GM18909 (cell line): Measurements from ENCODE around the gene ZBTB38.

Experiments
- ATAC-seq: cut with Tn5 transposase; IDR thresholded peaks from one replicate; pipeline ENCODE4 v1.9.1; 2021; ENCODE audit warnings: mild to moderate bottlenecking; ENCODE audit not compliant: unreplicated experiment, poor library complexity

ZBTB38 gene, protein sequence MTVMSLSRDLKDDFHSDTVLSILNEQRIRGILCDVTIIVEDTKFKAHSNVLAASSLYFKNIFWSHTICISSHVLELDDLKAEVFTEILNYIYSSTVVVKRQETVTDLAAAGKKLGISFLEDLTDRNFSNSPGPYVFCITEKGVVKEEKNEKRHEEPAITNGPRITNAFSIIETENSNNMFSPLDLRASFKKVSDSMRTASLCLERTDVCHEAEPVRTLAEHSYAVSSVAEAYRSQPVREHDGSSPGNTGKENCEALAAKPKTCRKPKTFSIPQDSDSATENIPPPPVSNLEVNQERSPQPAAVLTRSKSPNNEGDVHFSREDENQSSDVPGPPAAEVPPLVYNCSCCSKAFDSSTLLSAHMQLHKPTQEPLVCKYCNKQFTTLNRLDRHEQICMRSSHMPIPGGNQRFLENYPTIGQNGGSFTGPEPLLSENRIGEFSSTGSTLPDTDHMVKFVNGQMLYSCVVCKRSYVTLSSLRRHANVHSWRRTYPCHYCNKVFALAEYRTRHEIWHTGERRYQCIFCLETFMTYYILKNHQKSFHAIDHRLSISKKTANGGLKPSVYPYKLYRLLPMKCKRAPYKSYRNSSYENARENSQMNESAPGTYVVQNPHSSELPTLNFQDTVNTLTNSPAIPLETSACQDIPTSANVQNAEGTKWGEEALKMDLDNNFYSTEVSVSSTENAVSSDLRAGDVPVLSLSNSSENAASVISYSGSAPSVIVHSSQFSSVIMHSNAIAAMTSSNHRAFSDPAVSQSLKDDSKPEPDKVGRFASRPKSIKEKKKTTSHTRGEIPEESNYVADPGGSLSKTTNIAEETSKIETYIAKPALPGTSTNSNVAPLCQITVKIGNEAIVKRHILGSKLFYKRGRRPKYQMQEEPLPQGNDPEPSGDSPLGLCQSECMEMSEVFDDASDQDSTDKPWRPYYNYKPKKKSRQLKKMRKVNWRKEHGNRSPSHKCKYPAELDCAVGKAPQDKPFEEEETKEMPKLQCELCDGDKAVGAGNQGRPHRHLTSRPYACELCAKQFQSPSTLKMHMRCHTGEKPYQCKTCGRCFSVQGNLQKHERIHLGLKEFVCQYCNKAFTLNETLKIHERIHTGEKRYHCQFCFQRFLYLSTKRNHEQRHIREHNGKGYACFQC (N-terminal part only)

DNA sequence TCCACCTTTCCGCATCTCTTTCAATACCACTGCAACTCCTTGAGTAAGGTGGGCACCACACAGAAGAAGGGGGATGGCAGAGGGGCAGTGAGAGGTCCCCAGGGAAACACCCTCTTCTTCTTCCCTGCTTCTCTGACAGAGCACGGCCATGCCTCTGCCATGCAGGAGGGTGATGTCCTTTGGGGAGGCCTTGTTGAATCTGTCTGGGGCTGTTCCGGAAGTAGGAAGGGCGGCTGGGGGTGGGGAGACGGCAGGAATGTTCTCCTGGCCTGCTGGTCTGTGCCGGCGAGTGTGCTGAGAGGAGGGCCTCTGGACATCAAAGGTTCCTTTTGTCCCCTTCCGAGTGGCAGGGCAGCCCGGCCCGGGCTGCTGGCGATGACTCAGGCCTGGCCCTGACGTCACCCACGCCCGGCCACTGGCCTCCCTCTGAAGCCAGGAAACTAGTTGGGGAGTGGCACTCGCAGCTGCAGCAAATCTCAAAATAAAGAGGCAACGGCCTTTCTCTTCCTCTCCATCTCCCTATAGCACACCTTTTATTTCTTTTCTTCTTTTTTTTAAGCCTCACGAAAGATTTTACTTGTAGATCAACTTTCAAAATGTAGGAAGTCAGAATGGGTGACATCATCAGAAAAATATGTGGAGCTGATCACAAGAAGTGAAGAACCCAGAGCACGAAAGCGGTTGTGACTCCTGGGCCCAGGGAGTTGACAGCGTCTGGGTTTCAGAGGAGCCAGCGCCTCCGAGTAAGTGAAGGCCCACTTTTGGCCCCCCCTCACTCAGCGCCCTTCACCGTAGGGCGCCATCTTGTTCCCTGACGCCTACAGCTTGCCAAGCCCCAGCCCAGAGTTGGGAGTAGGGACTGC, at the start of gene ZBTB38:
Gene ZBTB38 (plus strand): TSS at position 443 of the 863 bp plus-strand sequence. CDS start 73,885 bp downstream, outside the sequence.
- ATAC-seq, result peak; percentile 28

DNA sequence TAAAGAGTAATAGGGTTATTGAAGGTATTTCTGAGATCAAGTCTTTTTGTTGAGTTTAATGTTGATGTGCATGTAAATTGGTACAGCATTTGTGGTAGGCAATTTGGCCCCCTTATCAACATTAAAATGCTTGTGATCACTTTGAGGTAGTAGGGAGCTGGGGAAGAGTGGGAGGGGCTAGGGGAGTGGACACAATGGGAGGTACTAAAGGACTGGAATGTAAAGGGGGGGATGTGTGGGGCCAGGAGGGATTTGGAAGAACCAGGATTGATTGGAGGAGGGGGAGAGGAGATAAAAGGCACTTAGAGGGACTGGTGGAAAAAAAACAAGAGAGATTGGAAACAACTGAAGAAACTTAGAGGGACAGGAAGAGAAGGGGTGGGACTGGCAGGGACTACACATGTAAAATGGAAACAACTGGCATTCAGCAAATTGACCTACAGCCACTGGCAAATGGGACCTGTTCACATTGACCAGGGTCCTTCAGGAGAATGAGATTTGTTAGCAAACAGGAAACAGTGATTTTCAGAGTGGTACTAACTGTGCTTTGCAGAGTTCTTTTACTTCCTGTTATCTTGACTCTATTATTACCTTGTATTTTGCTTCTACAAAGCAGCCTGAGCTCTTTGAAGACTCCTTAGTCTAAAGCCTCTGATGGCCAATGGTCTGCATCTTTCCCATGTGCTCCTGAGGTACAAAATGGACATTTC, 47.8 kb upstream of the ZBTB38 start:
- ATAC-seq, result no peak

DNA sequence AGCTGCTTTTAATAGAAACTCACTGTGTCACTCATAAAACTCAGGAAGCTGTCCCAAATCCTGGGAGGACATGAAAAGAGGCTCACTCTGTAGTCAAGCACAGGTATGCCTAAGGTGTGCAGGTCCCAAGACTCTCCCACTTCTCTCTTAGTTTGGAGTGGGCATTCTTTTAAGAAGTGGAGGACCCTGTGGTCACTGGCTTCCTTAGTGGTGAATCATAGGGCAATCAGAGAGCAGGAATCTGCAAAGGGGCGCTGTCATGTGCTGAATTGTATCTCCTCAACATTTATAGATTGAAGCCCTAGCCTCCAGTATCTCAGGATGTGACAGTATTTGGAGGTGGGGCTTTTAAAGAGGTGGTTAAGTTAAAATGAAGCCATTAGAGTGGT, 47.2 kb upstream of the ZBTB38 start:
- ATAC-seq, result no peak

DNA sequence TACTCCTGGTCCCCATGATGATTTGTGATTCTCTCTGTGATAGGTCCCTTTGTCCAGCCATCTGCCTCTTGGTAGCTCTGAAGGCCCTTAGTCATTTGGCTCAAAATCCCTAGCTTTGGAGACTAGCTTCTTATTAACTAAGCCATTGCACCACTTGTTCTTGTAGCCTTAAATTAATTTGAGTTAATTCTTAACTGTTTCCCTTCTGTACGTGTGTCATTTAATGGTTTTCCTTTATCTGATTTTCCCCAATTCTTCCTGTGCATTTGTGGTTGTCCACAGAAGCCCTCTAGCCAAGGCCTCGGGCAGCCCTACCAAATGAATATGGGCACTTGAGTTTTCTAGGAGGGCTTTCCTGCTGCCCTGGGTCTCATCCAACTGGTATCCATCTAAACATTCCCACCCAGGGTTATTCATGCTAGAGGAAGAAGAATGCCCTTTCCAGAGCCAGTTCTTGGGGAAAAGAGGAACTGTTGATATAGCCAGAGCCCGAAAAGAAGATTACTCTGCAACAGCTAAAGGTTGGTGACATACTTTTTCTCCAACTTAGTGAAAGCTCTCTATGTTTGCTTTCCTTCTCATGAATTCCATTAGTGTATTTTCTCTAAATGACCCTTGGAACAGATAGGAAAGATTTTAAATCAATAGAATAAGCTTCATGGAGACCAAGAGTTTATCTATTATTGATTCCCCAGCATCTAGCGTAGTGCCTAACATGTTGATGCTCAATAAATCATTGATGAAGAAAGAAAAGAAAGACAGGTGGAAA, 44.2 kb upstream of the ZBTB38 start:
- no peak for ATAC-seq

DNA sequence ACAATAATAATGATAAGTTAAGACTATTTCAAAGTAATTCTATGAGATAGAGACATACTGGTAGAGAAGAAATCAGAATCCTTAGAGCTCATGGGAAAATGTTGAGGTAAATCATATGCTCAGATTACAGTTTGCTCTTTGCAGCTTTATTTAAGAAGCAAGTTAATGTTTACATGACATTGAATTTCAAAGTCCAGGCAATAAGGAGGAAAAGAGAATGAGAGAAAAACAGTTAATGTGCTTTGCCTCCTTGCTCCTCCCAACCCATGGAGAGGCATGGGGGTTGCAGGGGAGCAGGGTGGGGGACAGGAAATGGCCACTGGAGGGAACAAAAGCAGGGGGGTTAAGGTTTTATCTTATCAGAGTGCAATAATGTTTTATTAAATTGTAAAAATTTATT, 42.2 kb upstream of the ZBTB38 start:
- no peak for ATAC-seq

DNA sequence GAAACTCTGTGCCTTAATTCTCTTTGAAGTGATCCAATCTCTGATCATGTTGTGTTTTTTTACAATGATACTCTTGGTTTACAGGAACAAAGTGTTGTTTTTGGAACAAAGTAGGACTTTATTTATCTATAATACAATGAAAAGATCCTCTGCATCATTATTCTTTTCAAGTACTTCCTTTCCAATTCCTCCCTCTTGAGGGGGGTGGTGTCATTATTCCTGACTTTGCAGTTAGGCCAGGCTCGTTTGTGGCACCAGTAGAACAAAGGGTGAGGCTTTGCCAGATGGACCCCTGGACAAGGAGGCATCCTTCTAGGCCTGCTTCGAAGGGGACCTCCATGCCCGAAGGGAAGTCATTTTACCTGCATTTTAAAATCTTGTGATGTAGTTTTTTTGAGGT, 41.7 kb upstream of the ZBTB38 start:
- ATAC-seq, result no peak

DNA sequence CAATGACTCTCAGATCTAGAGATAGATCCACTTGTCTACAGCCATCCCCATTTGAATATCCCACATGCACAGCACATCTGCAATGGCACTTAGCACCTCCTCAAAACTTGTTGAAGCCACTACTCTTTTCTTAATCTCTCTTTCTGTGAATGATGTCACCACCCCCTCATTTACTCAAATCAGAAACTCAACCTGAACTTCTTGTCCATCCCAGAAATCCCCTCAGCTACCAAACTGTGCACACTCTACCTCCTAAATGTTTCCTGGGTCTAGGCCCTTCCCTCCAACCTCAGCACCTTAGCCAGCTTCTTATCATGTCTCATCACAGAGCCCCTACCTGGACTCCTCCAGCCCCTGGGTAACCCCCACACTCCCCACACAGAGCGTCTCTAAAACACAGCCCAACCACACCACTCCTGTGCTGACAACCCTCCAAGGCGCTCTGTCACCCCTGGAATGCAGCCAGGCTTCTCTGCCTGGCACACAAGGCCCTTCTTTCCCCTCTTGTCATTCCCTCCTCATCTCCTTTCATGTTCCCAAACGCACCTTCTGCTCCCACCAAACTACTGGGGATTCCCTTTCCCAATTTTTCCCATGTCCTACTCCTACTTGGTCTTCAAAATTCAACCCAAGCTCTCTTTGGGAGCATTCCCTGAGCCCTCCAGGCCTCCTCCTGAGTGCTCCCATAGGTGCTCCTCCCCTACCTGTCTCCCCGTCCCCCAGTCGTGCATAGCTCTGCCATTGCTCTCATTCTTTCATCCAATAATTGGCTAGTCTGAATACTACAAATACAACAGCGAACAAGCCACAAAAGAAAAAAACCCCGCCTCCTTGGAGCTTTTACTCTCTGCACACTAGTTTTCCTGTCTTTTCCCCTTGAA, 39.8 kb upstream of the ZBTB38 start:
- ATAC-seq, result peak; percentile 43

DNA sequence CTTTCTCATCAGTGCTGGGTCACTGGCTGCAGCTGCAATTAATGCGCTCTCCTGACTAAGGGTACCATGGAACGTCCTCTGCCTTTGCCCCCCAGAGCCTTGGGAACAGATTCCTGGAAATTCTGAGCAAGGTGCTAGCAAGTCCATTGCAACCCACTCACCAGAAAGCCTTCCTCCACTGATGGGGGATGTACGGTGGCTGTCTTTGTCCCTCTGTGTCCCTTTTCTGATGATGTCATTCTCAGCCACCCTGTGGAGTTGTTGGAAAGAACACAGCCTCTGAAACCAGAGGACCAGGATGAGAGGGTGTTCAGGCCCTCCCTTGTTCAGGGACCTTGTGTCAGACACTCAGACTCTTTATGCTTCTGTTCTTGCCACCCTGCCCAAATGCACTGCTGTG, 38.1 kb upstream of the ZBTB38 start:
- no peak for ATAC-seq

DNA sequence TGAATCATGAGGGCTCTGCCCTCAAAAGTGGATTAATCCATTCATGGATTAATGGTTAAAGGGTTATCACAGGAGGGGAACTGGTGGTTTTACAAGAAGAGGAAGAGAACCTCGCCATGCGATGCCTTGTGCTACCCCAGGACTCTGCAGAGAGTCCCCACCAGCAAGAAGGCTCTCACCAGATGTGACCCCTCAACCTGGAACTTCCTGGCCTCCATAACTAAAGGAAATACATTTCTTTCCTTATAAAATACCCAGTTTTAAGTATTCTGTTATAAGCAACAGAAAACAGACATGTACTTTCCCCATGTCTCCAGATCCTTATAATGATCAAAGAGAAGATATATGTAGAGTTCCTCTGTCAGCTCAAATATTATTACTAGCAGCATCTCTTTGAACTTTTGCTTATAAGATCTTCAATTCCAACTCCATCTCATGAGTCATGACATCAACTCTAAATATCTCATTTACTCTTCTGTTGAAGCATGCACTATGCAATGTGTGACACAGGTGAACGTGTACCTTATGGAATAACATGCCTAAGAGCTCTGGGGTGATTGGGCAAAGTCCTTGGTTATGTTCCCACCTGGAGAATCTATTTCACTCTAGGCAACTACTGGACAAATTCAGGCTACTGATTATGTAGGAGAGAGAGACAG, 37.5 kb upstream of the ZBTB38 start:
- ATAC-seq, result no peak

DNA sequence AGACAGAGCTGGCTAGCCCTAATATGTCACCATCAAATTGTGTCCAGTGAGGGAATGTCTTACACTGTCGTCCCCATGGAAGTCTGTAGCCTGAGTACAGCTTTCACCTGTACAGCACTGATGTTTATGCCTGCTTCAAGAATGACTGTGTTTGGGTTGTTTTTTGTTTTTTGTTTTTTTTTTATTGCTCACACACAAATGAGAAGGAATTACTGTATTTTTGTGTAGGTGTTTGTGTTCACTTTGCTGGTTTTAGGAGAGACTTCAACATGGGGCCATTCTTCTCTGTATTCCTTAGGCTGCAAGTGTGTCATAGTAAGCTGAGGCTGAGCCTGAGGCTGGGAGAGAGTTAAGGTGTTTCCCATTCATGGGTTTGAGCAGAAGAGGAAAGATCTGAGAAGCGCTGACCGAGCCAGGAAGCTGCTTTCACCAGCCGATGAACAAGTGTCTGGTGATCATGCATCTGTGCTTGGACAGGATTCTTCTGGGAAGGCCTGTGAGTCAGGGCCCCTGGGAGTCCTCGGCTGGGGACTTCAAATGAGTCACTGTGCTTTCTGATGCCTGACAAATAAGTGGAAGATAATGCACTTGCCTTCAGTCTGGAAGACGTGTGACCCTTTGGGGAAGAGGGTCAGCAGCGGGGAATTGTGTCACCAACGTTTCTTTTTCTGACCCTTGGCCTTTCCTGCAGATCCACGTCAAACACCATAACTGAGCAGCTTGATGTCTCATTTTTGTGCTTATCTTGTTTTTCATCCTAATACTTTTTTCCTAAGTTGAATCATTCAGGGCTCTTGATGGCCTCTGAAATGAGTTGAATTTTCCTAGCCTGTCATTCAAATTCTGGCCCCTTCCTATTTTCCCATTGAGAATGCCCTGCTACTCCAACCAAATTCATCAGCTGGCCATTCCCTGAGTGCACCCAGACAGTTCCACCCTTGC, 36.7 kb upstream of the ZBTB38 start:
- peak; percentile 37 for ATAC-seq

DNA sequence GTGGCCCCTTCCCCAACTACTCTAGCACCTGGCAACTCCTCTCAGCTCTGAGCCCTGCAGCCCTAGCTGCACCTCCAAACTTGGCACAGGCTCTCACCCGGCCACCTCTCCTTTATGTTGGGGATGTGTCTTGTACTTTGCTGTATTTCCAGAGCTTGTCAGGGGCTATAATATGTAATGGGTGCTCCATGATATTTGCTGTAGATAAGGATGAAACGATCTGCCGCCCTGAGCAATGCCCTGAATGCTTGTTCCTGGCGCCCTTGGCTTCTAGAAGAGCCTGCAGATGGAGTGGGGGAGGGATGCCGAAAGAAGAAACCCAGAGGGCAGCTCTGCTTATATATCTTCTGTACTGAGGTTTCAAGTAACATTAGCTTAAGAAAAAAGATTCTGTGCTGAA, 35.9 kb upstream of the ZBTB38 start:
- ATAC-seq, result no peak

DNA sequence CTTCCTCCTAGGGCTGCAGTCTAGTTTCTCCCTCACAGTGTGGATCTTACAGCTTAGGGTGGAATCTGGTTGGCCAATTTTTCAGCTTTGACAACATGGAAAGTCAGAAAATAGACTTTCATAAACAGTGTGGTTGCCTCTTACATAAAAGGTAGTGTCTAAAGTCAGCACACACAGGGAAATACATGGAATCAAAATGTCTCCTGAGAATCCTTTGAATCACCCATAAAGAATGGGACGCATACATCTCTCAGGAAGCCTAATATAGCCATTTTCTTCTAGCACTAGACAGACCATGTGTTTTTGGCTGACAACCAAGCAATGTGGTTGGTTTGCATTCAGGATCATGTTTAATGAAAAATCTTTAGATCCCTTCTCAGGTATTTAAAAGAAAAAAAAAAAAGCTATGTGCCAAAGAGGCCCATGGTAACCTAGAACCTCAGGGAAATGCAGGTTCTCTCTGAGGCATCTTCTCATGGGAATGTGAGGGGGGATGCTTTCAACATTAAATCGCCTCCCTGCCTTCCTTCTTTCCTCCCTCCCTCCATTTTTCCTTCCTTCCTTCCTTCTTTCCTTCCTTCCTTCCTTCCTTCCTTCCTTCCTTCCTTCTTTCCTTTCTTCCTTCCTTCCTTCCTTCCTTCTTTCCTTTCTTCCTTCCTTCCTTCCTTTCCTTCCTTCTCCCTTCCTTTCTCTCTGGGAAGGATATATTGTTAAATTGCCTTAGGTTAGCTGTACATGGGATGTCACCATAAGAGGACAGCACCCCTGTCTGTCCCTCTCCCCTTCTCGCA, 34.3 kb upstream of the ZBTB38 start:
- no peak for ATAC-seq

DNA sequence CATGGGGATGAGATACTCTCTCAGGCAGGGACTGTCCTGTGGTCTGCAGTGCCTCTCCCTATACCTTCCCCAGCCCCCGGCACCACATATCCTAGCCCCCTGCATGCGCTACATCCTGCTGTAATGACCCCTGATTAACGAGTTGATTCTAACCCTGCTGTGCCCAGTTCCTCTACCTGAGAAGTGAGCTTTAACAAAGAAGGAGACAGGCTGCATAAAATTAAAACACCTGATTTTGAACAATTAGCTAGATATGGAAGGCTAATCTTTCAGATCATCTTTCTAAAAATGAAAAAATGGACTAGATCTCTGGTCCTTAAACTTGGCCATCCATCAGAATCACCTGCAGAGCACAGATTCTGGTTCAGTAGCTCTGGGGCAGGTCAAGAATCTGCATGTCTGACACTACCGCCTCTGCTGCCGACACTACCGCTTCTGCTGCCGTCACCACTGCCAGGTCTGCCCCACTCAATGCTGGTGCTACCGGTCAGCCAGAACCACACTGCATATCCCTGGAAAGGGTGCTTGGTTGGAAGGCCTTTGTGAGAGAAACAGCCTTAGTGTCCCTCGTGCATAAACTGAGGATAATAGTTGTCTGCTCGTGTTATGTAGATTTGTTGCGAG, 33.6 kb upstream of the ZBTB38 start:
- ATAC-seq, result no peak

DNA sequence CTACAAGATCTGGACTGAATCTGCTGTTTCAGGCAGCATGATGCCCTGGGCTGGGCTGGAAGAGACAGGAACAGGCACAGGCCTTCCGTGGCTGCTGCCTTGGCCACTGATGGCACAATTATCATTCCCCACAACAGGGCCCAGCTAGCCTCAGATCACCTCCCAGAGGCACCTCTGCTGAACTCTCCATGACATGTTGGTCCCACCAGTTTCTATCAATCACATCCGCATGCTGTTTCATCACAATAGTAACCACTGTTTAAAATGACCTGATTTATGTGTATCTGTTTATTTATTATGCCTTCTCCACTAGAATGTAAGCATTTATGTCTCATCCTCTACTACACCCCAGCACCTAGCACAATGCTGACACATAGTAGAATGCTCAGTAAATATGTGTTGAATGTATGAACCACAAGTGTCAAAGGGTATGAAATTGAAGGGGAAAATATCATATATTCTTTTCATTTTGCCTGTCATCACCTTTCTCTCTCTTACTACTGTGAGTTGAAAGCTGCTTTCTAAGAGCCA, 32.7 kb upstream of the ZBTB38 start:
- ATAC-seq, result no peak
